Measurements from ENCODE around the gene C7orf57.

The C7orf57 gene

GRCh38 chr7:48110868-48111267 lies 75.5 kb downstream of the C7orf57 start:
- Histone ChIP-seq H3K36me3 (ENCODE audit: insufficient read depth, low read length) (peaks cover 32% of the 10 kb centered on the region), H3K9me3 (ENCODE audit: insufficient read depth, low read depth, low read length) (no peaks in the 10 kb centered on the region), H3K27ac (ENCODE audit: low read depth, low read length) (no peak overlapping the region), H3K9ac (ENCODE audit: low read depth, low read length) (no peak overlapping the region), H3K4me3 (ENCODE audit: low read length) (no peak overlapping the region), H3K27me3 (ENCODE audit: insufficient read depth, low read length) (no peaks in the 10 kb centered on the region), H3K4me1 (ENCODE audit: insufficient read depth, low read length) (no peaks in the 10 kb centered on the region)
- WGBS: 93% methylated on average over 4 of the region's 4 CpGs
